NCI-H2196 (cell line): ENCODE results near the gene MAPK8IP3.

Experiments used
- DNase-seq: peaks from one replicate; lab custom pipeline; 2025; ENCODE audit not compliant: unreplicated experiment; lab: John Stamatoyannopoulos, UW

The MAPK8IP3 gene

DNA sequence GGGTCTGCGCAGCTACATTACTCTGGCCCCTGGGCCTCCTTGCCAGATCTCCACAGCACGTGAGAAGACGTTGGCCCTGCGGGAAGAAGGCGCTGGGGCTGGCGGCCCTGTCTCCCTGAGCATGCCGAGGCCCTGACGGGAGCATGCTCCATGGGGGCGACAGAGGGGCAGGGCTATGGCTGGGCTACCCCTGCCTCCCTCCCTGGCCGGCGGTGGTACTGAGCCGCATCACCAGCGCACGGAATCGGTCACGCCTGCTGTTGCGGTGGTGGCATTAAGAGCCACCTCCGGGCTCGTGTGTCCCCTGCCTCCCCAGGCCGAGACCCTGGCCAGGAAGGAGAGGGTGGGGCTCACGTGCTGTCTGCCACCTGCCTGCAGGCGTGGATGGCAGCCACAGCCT is 28.1 kb downstream of the MAPK8IP3 start:
- no peak for DNase-seq

- DNase-seq, result no peak
These were observed 28.8 kb downstream of the MAPK8IP3 start for GRCh38 chr16:1734816-1735215.

GRCh38 chr16:1740234-1740633 is 34.2 kb downstream of the MAPK8IP3 start:
- DNase-seq, result no peak

- DNase-seq, result no peak
These were observed 34.9 kb downstream of the MAPK8IP3 start for GRCh38 chr16:1740781-1741490.

- no peak for DNase-seq
These were observed 35.7 kb downstream of the MAPK8IP3 start for GRCh38 chr16:1741553-1742165.

GRCh38 chr16:1743376-1744337 is 37.7 kb downstream of the MAPK8IP3 start:
- DNase-seq, result no peak

GRCh38 chr16:1744338-1744840 is 38.4 kb downstream of the MAPK8IP3 start:
- no peak for DNase-seq

DNA sequence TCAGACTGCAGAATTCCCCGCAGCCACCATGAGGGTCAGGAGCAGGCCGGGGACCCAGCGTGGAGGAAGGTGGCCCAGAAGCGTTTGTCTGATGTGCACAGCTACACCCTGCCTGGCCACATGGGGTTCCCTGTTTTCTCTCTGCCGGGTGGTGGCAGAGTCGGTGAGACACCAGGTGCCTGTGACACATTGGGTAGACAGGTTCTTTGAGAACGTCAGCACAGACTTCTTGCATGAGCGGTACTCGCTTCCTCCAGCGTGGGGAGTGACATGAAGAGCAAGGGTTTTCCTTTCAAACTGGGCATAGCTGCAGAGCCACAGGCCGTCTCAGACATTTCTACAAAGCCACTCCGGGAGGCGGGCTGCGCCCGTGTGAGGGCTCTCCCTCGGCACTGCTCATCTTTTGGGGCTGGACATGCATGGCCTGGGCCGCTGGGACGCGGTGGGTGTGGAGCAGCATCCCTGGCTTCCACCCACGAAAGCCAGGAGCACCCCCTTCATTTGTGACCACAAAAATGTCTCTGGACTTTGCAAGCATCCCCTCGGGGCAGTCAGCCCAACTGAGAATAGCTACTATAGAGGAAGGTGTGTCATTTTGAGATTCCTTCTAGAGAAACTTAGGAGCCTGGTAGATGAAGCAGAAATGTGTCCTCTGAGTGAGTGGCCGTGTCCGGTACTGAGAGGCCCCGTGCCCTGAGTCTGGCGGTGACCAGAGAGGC is 39.3 kb downstream of the MAPK8IP3 start:
- DNase-seq, result no peak

- DNase-seq, result no peak
These were observed 40.1 kb downstream of the MAPK8IP3 start for GRCh38 chr16:1745900-1746692.

DNA sequence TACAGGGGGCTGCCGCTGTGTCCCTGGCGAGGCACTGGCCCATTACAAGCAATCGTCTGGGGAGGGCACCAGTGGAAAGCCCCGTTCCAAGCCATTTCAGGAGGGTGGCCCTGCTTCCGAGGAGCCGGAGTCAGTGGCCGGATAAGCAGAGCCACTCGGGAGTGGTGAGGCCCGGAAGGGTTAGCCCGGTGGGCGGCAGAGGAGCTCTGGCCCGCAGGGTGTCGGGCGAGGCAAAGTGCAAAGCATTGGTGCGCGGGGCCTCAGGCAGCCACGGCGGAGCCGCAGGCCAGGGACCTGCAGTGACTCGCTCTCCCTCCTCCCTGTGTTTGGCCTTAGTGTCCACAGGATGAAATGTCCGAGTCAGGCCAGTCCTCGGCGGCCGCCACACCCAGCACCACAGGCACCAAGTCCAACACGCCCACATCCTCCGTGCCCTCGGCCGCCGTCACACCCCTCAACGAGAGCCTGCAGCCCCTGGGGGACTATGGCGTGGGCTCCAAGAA is 40.7 kb downstream of the MAPK8IP3 start:
- no peak for DNase-seq

GRCh38 chr16:1747934-1748333 is 41.9 kb downstream of the MAPK8IP3 start:
- DNase-seq, result no peak

GRCh38 chr16:1749152-1750117 is 43.4 kb downstream of the MAPK8IP3 start:
- DNase-seq, result no peak

DNA sequence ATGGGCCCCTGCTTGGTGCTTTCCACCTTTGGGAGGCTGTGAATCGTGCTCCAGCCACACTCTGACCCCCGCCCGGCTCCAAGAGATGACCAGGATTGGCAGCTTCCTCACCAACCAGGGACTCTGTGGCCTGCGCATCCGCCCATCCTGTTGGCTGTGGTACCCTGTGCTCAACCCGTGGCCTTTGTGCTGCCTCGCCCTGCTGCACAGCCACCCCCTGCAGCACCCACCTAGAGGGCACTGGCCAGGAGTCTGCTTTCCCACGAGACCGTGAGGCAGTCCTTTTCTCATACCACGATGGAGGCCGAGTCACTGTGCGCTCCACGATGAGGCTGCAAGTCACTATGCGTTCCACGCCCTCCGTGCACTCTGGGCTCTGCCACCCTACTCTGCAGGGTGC is 46.0 kb downstream of the MAPK8IP3 start:
- no peak for DNase-seq

- no peak for DNase-seq
These were observed 46.9 kb downstream of the MAPK8IP3 start for GRCh38 chr16:1752853-1753252.

DNA sequence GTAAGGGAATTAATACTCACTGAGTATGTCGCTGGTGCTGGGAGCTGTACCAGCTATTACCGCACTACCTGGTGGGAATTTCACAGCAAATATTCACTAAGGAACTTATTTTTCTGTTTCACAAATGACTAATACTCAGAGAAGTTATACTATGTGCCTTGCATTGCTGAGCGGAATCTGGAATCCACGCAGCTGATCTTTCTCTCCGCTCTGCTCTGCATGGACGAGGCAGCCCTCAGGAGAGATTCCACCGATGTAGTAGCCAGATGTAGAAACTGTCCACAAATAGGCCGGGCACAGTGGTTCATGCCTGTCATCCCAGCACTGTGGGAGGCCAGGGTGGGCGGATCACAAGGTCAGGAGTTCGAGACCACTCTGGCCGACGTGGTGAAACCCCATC is 48.2 kb downstream of the MAPK8IP3 start:
- no peak for DNase-seq

DNA sequence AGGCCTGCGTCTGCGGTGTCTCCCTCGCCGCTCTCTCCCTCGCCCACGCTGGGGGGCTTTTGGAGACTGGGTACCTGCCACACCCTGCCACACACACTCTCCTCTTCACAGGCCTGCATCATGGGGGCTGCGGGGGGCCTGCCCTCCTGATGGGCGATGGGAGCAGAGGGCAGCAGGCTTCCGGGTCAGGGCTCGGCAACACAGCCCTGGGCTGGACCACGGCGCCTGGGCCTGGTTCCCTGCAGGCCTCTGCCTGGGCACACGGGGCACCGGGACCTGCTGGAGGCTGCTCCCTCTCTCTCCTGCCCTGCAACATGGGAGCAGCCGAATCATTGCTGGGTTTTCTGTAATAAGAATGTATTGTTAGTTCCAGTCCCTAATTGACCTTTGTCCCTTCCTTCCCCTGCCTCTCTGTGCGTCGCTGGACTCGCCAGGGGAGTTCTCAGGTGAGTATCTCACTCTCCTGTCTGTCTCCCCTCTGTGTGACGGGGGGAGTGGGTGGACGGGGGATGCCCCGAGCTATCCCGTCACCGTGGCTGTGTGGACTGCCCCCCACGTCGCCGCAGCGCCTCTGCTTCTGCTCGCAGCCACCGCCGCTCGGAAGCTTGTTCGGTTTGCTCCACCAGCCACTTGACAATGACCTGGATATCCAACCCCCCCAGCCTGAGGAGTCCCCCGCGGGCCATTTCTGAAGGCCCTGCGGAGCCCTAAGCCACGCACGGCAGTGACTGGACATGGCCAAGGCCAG is 51.9 kb downstream of the MAPK8IP3 start:
- DNase-seq, result no peak

DNA sequence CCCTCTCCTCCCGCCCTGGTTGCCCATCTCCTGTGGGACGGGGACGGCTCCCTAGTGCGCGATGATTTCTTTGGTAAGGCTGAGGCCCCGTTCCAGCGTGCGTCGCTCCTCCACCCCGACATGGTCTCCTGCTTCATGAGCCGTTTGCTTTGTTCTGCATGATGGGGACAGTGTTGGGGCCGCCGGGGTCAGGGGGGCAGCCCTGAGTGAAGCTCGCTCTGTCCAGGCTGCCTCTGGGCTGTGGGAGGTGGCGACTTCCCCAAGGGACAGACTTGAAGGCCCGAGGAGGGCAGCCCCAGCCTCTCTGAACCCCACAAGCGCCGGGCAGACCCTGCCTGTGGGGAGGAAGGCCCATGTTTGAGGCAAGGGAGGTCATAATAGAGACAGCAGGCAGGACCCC is 52.9 kb downstream of the MAPK8IP3 start:
- no peak for DNase-seq

DNA sequence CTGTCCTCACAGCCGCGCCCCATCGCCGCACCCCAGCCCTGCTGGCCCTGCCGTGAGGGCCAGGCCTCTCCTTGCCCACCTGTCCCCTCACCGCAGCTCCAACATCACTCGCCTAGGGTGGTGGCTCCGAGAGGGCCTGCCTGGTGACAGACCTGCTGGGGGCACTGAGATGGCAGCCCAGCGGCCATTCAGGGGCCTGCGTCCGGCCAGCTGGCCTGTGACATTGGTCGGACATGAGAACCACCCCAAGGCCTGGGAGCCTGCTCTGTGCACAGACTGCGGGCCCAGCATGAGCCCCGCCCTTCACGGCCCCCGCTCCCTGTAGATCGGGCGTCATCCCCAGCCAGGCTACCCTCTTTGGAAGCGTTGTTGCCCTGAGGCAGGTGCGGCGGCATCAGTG is 53.5 kb downstream of the MAPK8IP3 start:
- no peak for DNase-seq
